ENCODE data around the gene ARGFX.
A peak's percentile ranks its signal among the peaks of the same experiment; 100 is the strongest.
"Not testable (repeated sequence)": the region's sequence is repeated elsewhere in the genome, so short reads cannot be mapped to it uniquely, and the experiment has no call there.

Gene ARGFX

GRCh38 chr3:121598564-121598963 lies 30.8 kb downstream of the ARGFX start:
- H3K4me1 ChIP-seq (ENCODE audit: control insufficient read depth in 5 of 5, insufficient read depth in 5 of 5, low read length in 5 of 5), result peaks cover 0 to 25% (median 0%) of the 10 kb centered on the region in 5 donors
- no peak overlapping the region for H3K9ac ChIP-seq (ENCODE audit: low read length in 5 of 5)
- no peaks in the 10 kb centered on the region for H3K27me3 ChIP-seq (ENCODE audit: control insufficient read depth in 5 of 5, insufficient read depth in 4 of 5, low read length in 5 of 5)
- H3K4me3 ChIP-seq (ENCODE audit: low read depth in 1 of 5, low read length in 5 of 5), result no peak overlapping the region
- H3K27ac ChIP-seq (ENCODE audit: low read depth, low read length), result no peak overlapping the region
- H3K9me3 ChIP-seq (ENCODE audit: control insufficient read depth in 5 of 5, low read length in 5 of 5), result no peaks in the 10 kb centered on the region
- no peaks in the 10 kb centered on the region for H3K36me3 ChIP-seq (ENCODE audit: control insufficient read depth in 5 of 5, insufficient read depth in 5 of 5, low read length in 5 of 5)

GRCh38 chr3:121599900-121600299 lies 32.2 kb downstream of the ARGFX start:
- H3K9me3 ChIP-seq (ENCODE audit: control insufficient read depth in 5 of 5, low read length in 5 of 5); H3K9ac ChIP-seq (ENCODE audit: low read length in 5 of 5); H3K27me3 ChIP-seq (ENCODE audit: control insufficient read depth in 5 of 5, insufficient read depth in 4 of 5, low read length in 5 of 5); H3K36me3 ChIP-seq (ENCODE audit: control insufficient read depth in 5 of 5, insufficient read depth in 5 of 5, low read length in 5 of 5); H3K4me3 ChIP-seq (ENCODE audit: low read depth in 1 of 5, low read length in 5 of 5); H3K27ac ChIP-seq (ENCODE audit: low read depth, low read length): not testable (repeated sequence)
- peaks cover 0 to 24% (median 0%) of the 10 kb centered on the region in 5 donors for H3K4me1 ChIP-seq (ENCODE audit: control insufficient read depth in 5 of 5, insufficient read depth in 5 of 5, low read length in 5 of 5)

- Histone ChIP-seq H3K27ac (ENCODE audit: low read depth, low read length) (peak overlapping the region; percentile 21), H3K4me3 (ENCODE audit: low read depth in 1 of 5, low read length in 5 of 5) (no peak overlapping the region), H3K9me3 (ENCODE audit: control insufficient read depth in 5 of 5, low read length in 5 of 5) (no peaks in the 10 kb centered on the region), H3K36me3 (ENCODE audit: control insufficient read depth in 5 of 5, insufficient read depth in 5 of 5, low read length in 5 of 5) (no peaks in the 10 kb centered on the region), H3K4me1 (ENCODE audit: control insufficient read depth in 5 of 5, insufficient read depth in 5 of 5, low read length in 5 of 5) (peaks cover 0 to 23% (median 0%) of the 10 kb centered on the region in 5 donors), H3K27me3 (ENCODE audit: control insufficient read depth in 5 of 5, insufficient read depth in 4 of 5, low read length in 5 of 5) (no peaks in the 10 kb centered on the region), H3K9ac (ENCODE audit: low read length in 5 of 5) (no peak overlapping the region)
Observed at GRCh38 chr3:121601212-121601812, 33.6 kb downstream of the ARGFX start.

- Histone ChIP-seq H3K27me3 (ENCODE audit: control insufficient read depth in 5 of 5, insufficient read depth in 4 of 5, low read length in 5 of 5) (no peaks in the 10 kb centered on the region), H3K27ac (ENCODE audit: low read depth, low read length) (no peak overlapping the region), H3K36me3 (ENCODE audit: control insufficient read depth in 5 of 5, insufficient read depth in 5 of 5, low read length in 5 of 5) (no peaks in the 10 kb centered on the region), H3K9me3 (ENCODE audit: control insufficient read depth in 5 of 5, low read length in 5 of 5) (no peaks in the 10 kb centered on the region), H3K9ac (ENCODE audit: low read length in 5 of 5) (no peak overlapping the region), H3K4me3 (ENCODE audit: low read depth in 1 of 5, low read length in 5 of 5) (no peak overlapping the region), H3K4me1 (ENCODE audit: control insufficient read depth in 5 of 5, insufficient read depth in 5 of 5, low read length in 5 of 5) (peaks cover 0 to 23% (median 0%) of the 10 kb centered on the region in 5 donors)
Observed at GRCh38 chr3:121604759-121605158, 37.0 kb downstream of the ARGFX start.

GRCh38 chr3:121606106-121606505 lies 38.4 kb downstream of the ARGFX start:
- Histone ChIP-seq H3K9me3 (ENCODE audit: control insufficient read depth in 5 of 5, low read length in 5 of 5) (no peaks in the 10 kb centered on the region), H3K4me1 (ENCODE audit: control insufficient read depth in 5 of 5, insufficient read depth in 5 of 5, low read length in 5 of 5) (peaks cover 0 to 12% (median 0%) of the 10 kb centered on the region in 5 donors), H3K36me3 (ENCODE audit: control insufficient read depth in 5 of 5, insufficient read depth in 5 of 5, low read length in 5 of 5) (no peaks in the 10 kb centered on the region), H3K27ac (ENCODE audit: low read depth, low read length) (no peak overlapping the region), H3K27me3 (ENCODE audit: control insufficient read depth in 5 of 5, insufficient read depth in 4 of 5, low read length in 5 of 5) (no peaks in the 10 kb centered on the region), H3K4me3 (ENCODE audit: low read depth in 1 of 5, low read length in 5 of 5) (no peak overlapping the region), H3K9ac (ENCODE audit: low read length in 5 of 5) (no peak overlapping the region)
